ENCODE data around the gene STK24.

The STK24 gene

DNA sequence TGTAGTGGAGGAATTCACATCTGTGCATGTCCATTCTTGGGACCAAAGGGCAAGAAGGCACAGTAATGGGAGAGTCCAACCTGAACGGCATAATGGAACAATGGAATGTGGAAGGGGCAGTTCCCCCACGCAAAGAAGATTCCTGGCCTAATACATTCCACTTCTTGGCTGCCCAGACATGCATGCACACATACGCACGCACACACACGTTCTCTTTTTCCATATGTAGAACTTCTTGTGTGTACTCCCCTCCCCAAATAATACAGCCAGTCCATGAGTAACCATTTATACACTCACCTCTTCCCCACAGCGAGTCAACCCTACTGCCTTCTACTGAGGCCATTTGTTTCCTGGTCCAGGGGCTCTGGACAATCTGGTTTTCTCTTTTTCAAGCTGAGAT, 6.0 kb upstream of the STK24 start:
- Histone ChIP-seq H3K79me2 (ENCODE audit: low read length) (peaks cover 2% of the 10 kb centered on the region; the same call in 1 of the 2 replicates), H3K4me1 (ENCODE audit: low read length) (0 out of 2 replicates have a peak, but pooled peaks cover 7% of the 10 kb centered on the region), H3K27ac (ENCODE audit: low read length) (no peak overlapping the region), H4K20me1 (ENCODE audit: insufficient read depth, low read length) (no peaks in the 10 kb centered on the region), H3F3A (ENCODE audit: insufficient read depth, low read length) (no peaks in the 10 kb centered on the region), H3K36me3 (replicated peaks; ENCODE audit: insufficient read depth, low read length) (no peaks in the 10 kb centered on the region), H3K9me3 (replicated peaks; ENCODE audit: insufficient read depth, low read length) (no peaks in the 10 kb centered on the region), H3K4me3 (ENCODE audit: low read length) (no peak overlapping the region), H3K9me2 (replicated peaks; ENCODE audit: insufficient read depth, low read length) (no peaks in the 10 kb centered on the region), H3K9ac (ENCODE audit: low read length) (no peak overlapping the region), H3K4me2 (ENCODE audit: low read depth, low read length) (no peak overlapping the region), H2AFZ (ENCODE audit: low read length) (no peak overlapping the region), H3K27me3 (replicated peaks; ENCODE audit: insufficient read depth, low read length) (no peaks in the 10 kb centered on the region)
- no peak for DNase-seq
- TF ChIP-seq EZH2phosphoT487 (IDR thresholded peaks at IDR 0.05; ENCODE audit: low read length) (no peak), EZH2 (optimal IDR thresholded peaks at IDR 0.05; ENCODE audit: low read depth, low read length) (no peak)
- TF ChIP-seq, protein P1, sequence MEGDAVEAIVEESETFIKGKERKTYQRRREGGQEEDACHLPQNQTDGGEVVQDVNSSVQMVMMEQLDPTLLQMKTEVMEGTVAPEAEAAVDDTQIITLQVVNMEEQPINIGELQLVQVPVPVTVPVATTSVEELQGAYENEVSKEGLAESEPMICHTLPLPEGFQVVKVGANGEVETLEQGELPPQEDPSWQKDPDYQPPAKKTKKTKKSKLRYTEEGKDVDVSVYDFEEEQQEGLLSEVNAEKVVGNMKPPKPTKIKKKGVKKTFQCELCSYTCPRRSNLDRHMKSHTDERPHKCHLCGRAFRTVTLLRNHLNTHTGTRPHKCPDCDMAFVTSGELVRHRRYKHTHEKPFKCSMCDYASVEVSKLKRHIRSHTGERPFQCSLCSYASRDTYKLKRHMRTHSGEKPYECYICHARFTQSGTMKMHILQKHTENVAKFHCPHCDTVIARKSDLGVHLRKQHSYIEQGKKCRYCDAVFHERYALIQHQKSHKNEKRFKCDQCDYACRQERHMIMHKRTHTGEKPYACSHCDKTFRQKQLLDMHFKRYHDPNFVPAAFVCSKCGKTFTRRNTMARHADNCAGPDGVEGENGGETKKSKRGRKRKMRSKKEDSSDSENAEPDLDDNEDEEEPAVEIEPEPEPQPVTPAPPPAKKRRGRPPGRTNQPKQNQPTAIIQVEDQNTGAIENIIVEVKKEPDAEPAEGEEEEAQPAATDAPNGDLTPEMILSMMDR (IDR thresholded peaks at IDR 0.05; ENCODE audit: low read length): no peak

GRCh38 chr13:98581971-98582702, 5.2 kb upstream of the STK24 start:
- Histone ChIP-seq H4K20me1 (ENCODE audit: insufficient read depth, low read length) (no peaks in the 10 kb centered on the region), H3K27me3 (replicated peaks; ENCODE audit: insufficient read depth, low read length) (no peaks in the 10 kb centered on the region), H3K4me2 (ENCODE audit: low read depth, low read length) (no peak overlapping the region), H2AFZ (ENCODE audit: low read length) (no peak overlapping the region), H3K79me2 (ENCODE audit: low read length) (peaks cover 6% of the 10 kb centered on the region; the same call in 1 of the 2 replicates), H3K4me1 (ENCODE audit: low read length) (0 out of 2 replicates have a peak, but pooled peaks cover 7% of the 10 kb centered on the region), H3F3A (ENCODE audit: insufficient read depth, low read length) (no peaks in the 10 kb centered on the region), H3K36me3 (replicated peaks; ENCODE audit: insufficient read depth, low read length) (no peaks in the 10 kb centered on the region), H3K4me3 (ENCODE audit: low read length) (no peak overlapping the region), H3K27ac (ENCODE audit: low read length) (no peak overlapping the region), H3K9me3 (replicated peaks; ENCODE audit: insufficient read depth, low read length) (no peaks in the 10 kb centered on the region), H3K9me2 (replicated peaks; ENCODE audit: insufficient read depth, low read length) (no peaks in the 10 kb centered on the region), H3K9ac (ENCODE audit: low read length) (no peak overlapping the region)
- no peak for DNase-seq
- TF ChIP-seq, protein P1 (IDR thresholded peaks at IDR 0.05; ENCODE audit: low read length): no peak
- TF ChIP-seq EZH2phosphoT487 (IDR thresholded peaks at IDR 0.05; ENCODE audit: low read length): no peak
- no peak for TF ChIP-seq EZH2 (optimal IDR thresholded peaks at IDR 0.05; ENCODE audit: low read depth, low read length)

- Histone ChIP-seq H3K79me2 (ENCODE audit: low read length) (peaks cover 8% of the 10 kb centered on the region), H4K20me1 (ENCODE audit: insufficient read depth, low read length) (no peaks in the 10 kb centered on the region), H3K27me3 (replicated peaks; ENCODE audit: insufficient read depth, low read length) (no peaks in the 10 kb centered on the region), H3K27ac (ENCODE audit: low read length) (no peak overlapping the region), H3K9ac (ENCODE audit: low read length) (no peak overlapping the region), H3K9me3 (replicated peaks; ENCODE audit: insufficient read depth, low read length) (no peaks in the 10 kb centered on the region), H3K36me3 (replicated peaks; ENCODE audit: insufficient read depth, low read length) (no peaks in the 10 kb centered on the region), H3K9me2 (replicated peaks; ENCODE audit: insufficient read depth, low read length) (no peaks in the 10 kb centered on the region), H3K4me1 (ENCODE audit: low read length) (0 out of 2 replicates have a peak, but pooled peaks cover 6% of the 10 kb centered on the region), H3K4me3 (ENCODE audit: low read length) (no peak overlapping the region), H3K4me2 (ENCODE audit: low read depth, low read length) (no peak overlapping the region), H2AFZ (ENCODE audit: low read length) (no peak overlapping the region), H3F3A (ENCODE audit: insufficient read depth, low read length) (no peaks in the 10 kb centered on the region)
- no peak for DNase-seq
- TF ChIP-seq EZH2phosphoT487 (IDR thresholded peaks at IDR 0.05; ENCODE audit: low read length): no peak
- TF ChIP-seq EZH2 (optimal IDR thresholded peaks at IDR 0.05; ENCODE audit: low read depth, low read length): no peak
- TF ChIP-seq, protein P1 (IDR thresholded peaks at IDR 0.05; ENCODE audit: low read length): no peak
Measured at GRCh38 chr13:98581381-98581780, 4.5 kb upstream of the STK24 start.

All from MM.1S (cell line).